Heart left ventricle (tissue), 16 donors: Measurements from ENCODE around the gene SPINK6. TPM values are rescaled to one million over a fixed set of nuclear protein-coding genes. Genes with fewer than 3 reads are reported as not detected.
A peak's percentile ranks its signal among the peaks of the same experiment; 100 is the strongest.

Experiments used
- ATAC-seq, 4 donors: fragments of 200-7000 bp; cut with Tn5 transposase; one replicate each; pipeline ENCODE4 v1.9.1; 2020 to 2022; ENCODE audit warnings: moderate library complexity in 4 of 4, mild to moderate bottlenecking in 3 of 4, moderate number of reproducible peaks in 1 of 4
- DNase-seq, 5 donors: peaks; one replicate each; pipeline ENCODE4 v3.0.0-alpha.2; 2020
- H3K27ac ChIP-seq, 12 donors: fragments of 200-600 bp; sonication (generic) in 4 of 12; one replicate each; pipeline versions ENCODE4 v1.5.0 to v1.8.0; 2016 to 2022; ENCODE audit warnings: mild to moderate bottlenecking in 2 of 12
- H3K27me3 ChIP-seq, 9 donors: fragments of 200-600 bp; sonication (generic) in 2 of 9; one replicate each; pipeline versions ENCODE4 v1.5.1 to v1.8.0; 2016 to 2022; ENCODE audit warnings: mild to moderate bottlenecking in 3 of 9
- H3K36me3 ChIP-seq, 9 donors: fragments of 200-600 bp; sonication (generic) in 2 of 9; one replicate each; pipeline versions ENCODE4 v1.5.0 to v1.8.0; 2018 to 2022; ENCODE audit warnings: mild to moderate bottlenecking in 2 of 9
- H3K4me1 ChIP-seq, 12 donors: fragments of 200-600 bp; sonication (generic) in 4 of 12; one replicate each; pipeline versions ENCODE4 v1.5.0 to v1.8.0; 2016 to 2022; ENCODE audit warnings: mild to moderate bottlenecking in 3 of 12
- H3K4me3 ChIP-seq, 12 donors: fragments of 200-600 bp; sonication (generic) in 4 of 12; one replicate each; pipeline versions ENCODE4 v1.5.0 to v1.8.0; 2017 to 2022; ENCODE audit warnings: mild to moderate bottlenecking in 9 of 12, moderate library complexity in 4 of 12
- H3K9me3 ChIP-seq, 12 donors: fragments of 200-600 bp; sonication (generic) in 4 of 12; one replicate each; pipeline versions ENCODE4 v1.5.0 to v1.8.0; 2016 to 2022; ENCODE audit warnings: mild to moderate bottlenecking in 1 of 12
- POLR2A ChIP-seq, 2 donors: fragments of 450-650 bp; IDR thresholded peaks; one replicate each; pipeline ENCODE4 v1.6.1; 2017; ENCODE audit warnings: antibody characterized with exemption in 2 of 2, mild to moderate bottlenecking in 2 of 2, moderate library complexity in 2 of 2
- WGBS, 4 donors: extraction: QIAGEN DNeasy Blood & Tissue Kit in 2 of 4; methylation state at CpG; one replicate each; pipeline versions ENCODE4 v1.1.5 to v1.1.7; 2013 to 2018; 5-methylcytosine and 5-hydroxymethylcytosine counted together
- intact Hi-C, 10 donors: fragments of 100-400 bp; cut with DNase I; formaldehyde crosslinking; loops; one replicate each; pipeline versions ENCODE4 v1.11.1 to v1.14.2; 2022
- polyA plus RNA-seq, 2 donors: library from polyadenylated mRNA; stranded (reverse); fragments of 200-250 nt; gene quantifications; one replicate each; pipeline ENCODE4 v1.2.3, GENCODE V29; 2013
- total RNA-seq, 9 donors: library from RNA; depleted of rRNA in 2 of 9; stranded (reverse); fragments of >200 nt in 2 of 9; fragmentation: NEBNext Ultra II Directional in 3 of 9; extraction: Animal tissue kit (Norgen Biotek cat#: 25700) in 3 of 9; gene quantifications; one replicate each; pipeline versions ENCODE4 v1.1.0 to v1.2.4, GENCODE V29; 2016 to 2023
- TF ChIP-seq, protein P1 (sequence below), 12 donors: fragments of 200-600 bp; sonication (generic) in 4 of 12; IDR thresholded peaks; one replicate each; pipeline versions ENCODE4 v1.5.0 to v1.8.0; 2018 to 2022; ENCODE audit warnings: antibody characterized with exemption in 12 of 12, mild to moderate bottlenecking in 5 of 12
- donor health status: ischemic (EF 13 %, LVEDD 7.1; RV severe dilation, severe dysfunction).
- donor health status: healthy with polysubstance abuse.
- donor health status: DM: no; HTN: yes; CAD: no.
- donor health status: DM: no; HTN: no; CAD: no.
- donor health status: ischemic (EF 25% LVEDD 6.9; RV normal size, moderate dysfunction).
- donor health status: ischemic (EF 25% LVEDD 5.7; RV mildly dilated, moderate dysfunction).
- donor health status: healthy.
- donor health status: DM: yes; HTN: yes; CAD: no.
- donor health status: ischemic (EF 35%, LVEDD 5.7; RV mildly dilated, moderate dysfunction).
- donor health status: nonischemic (EF 11% LVEDD 7.7; RV severe dilation, severe dysfunction).
- donor health status: DM: yes; HTN: yes; CAD: no.
- donor health status: PGD.
- donor health status: ischemic (EF 29% LVEDD 5.4; RV normal size, mild dysfunction).
- donor health status: nonischemic (EF 23%, LVEDD 6.1; RV moderate dilation, normal function).

Gene SPINK6
- total and polyA plus RNA-seq, 11 donors = not detected

DNA sequence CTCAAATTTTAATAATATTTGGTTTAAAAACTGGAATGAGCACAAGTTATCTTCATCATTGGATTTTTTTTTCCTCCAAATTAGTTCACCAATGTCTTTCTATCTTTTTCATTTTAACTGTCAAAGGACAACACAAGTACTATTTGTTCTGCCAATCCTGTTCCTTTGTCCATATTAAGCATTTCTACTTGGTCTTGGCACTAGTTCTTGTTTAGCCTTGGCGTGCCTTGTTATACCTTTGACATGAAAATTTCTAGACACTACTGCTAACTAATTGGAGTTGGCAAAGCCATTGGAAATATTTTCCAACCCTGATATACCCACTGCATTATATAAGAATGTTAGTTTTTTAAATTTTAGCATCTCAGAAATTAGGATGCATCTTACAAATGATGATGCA is 3.8 kb downstream of the SPINK6 start:
- ATAC-seq (no peak), DNase-seq (no peak)
- no peak overlapping the region for H3K4me3 ChIP-seq
- 64 to 83% (median 69%) methylated on average over 1 of the region's 1 CpG for WGBS, 4 donors
- no peak overlapping the region for H3K27ac ChIP-seq
- intact Hi-C loops = no loop called here
- TF ChIP-seq, protein P1, sequence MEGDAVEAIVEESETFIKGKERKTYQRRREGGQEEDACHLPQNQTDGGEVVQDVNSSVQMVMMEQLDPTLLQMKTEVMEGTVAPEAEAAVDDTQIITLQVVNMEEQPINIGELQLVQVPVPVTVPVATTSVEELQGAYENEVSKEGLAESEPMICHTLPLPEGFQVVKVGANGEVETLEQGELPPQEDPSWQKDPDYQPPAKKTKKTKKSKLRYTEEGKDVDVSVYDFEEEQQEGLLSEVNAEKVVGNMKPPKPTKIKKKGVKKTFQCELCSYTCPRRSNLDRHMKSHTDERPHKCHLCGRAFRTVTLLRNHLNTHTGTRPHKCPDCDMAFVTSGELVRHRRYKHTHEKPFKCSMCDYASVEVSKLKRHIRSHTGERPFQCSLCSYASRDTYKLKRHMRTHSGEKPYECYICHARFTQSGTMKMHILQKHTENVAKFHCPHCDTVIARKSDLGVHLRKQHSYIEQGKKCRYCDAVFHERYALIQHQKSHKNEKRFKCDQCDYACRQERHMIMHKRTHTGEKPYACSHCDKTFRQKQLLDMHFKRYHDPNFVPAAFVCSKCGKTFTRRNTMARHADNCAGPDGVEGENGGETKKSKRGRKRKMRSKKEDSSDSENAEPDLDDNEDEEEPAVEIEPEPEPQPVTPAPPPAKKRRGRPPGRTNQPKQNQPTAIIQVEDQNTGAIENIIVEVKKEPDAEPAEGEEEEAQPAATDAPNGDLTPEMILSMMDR (IDR thresholded peaks at IDR 0.05) = no peak
- no peak for TF ChIP-seq POLR2A (IDR thresholded peaks at IDR 0.05)
- H3K27me3 ChIP-seq = no peaks in the 10 kb centered on the region
- H3K4me1 ChIP-seq = peaks cover 0 to 32% (median 0%) of the 10 kb centered on the region in 12 donors
- no peaks in the 10 kb centered on the region for H3K36me3 ChIP-seq
- no peaks in the 10 kb centered on the region for H3K9me3 ChIP-seq

DNA sequence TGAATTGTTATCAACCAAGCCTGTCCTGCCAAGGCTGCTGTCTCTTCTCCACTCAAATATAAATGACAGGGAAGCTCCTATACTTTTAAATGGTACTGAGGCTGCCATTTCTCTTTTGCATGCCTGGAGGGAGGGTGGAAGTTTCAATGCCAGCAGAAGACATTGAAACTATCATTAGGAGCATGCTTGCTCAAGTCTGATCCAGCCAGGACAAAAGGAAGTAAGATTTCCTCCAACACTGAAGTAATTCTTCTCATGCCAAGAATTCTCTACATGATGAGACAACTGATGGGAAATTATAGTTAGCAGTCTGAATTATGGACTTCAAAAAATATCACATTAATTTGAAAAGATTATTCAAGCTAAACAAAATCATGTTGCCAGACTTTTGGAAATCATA is 5.4 kb downstream of the SPINK6 start:
- TF ChIP-seq, protein P1 (IDR thresholded peaks at IDR 0.05) = no peak
- TF ChIP-seq POLR2A (IDR thresholded peaks at IDR 0.05) = no peak
- Histone ChIP-seq H3K4me3 (no peak overlapping the region), H3K27me3 (no peaks in the 10 kb centered on the region), H3K27ac (peak overlapping the region in 1 of 12 donors; percentile 21), H3K9me3 (no peaks in the 10 kb centered on the region), H3K4me1 (peaks cover 0 to 32% (median 0%) of the 10 kb centered on the region in 12 donors), H3K36me3 (no peaks in the 10 kb centered on the region)
- ATAC-seq (peak in 1 of 4 donors; percentile 44), DNase-seq (no peak)
- intact Hi-C loops = no loop called here

DNA sequence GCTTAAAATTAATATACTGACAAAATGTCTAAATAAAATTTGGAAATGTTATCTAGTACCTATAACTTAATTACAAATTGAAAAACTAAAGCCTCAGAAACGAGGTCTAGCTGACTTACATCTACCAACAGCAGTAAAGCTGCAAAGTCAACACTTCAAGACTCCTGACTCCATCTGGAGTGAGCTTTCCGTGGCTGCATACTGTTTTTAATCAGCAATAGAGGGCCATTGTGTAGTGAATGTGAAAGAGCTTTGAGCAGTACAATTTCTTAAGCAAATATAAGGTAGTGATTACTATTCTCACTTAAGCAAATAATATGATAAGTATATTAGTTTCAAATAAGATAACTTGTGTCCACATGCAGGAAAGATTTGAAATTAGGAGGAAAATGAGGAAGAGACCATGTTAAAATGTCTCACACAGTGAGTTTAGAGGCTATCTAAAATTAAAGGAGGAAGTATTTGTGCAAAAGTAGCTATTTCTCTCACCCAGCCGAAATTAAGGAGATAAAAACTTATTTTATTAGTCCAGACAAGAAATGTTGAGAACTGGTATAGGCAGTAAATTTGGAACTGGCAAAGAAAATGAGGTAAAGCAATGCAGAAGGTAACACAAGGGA is 6.4 kb downstream of the SPINK6 start:
- no peaks in the 10 kb centered on the region for H3K27me3 ChIP-seq
- DNase-seq = no peak
- intact Hi-C loops = no loop called here
- H3K4me3 ChIP-seq = no peak overlapping the region
- ATAC-seq = no peak
- H3K9me3 ChIP-seq = no peaks in the 10 kb centered on the region
- H3K36me3 ChIP-seq = no peaks in the 10 kb centered on the region
- WGBS, 4 donors = 60 to 68% (median 63%) methylated on average over 3 of the region's 3 CpGs
- H3K4me1 ChIP-seq = peaks cover 0 to 32% (median 0%) of the 10 kb centered on the region in 12 donors
- TF ChIP-seq, protein P1 (IDR thresholded peaks at IDR 0.05) = no peak
- TF ChIP-seq POLR2A (IDR thresholded peaks at IDR 0.05) = no peak
- peak overlapping the region in 1 of 12 donors; percentile 34 for H3K27ac ChIP-seq

DNA sequence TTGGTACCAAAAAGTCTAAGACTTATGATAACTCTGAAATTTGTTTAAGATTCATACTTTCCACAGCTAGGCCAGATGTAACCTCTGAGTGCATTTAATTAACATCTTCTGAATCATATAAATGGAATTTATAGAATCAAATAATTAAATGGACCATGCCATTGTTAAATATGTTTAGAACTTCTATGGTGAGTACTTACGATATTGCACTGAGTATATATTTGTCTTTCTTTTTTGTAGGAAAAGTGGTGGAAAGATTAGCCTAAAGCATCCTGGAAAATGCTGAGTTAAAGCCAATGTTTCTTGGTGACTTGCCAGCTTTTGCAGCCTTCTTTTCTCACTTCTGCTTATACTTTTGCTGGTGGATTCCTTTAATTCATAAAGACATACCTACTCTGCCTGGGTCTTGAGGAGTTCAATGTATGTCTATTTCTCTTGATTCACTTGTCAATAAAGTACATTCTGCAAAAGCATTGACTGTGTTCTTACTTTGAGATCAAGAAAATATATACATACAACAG is 11.9 kb downstream of the SPINK6 start:
- TF ChIP-seq, protein P1 (IDR thresholded peaks at IDR 0.05) = no peak
- WGBS, 4 donors = 66 to 79% (median 73%) methylated on average over 1 of the region's 1 CpG
- H3K36me3 ChIP-seq = no peaks in the 10 kb centered on the region
- H3K4me1 ChIP-seq = peaks cover 0 to under 1% (median 0%) of the 10 kb centered on the region in 12 donors
- no peak overlapping the region for H3K27ac ChIP-seq
- H3K9me3 ChIP-seq = no peaks in the 10 kb centered on the region
- H3K27me3 ChIP-seq = no peaks in the 10 kb centered on the region
- no peak for DNase-seq
- no peak for ATAC-seq
- intact Hi-C loops = no loop called here
- no peak overlapping the region for H3K4me3 ChIP-seq
